Loucy (cell line): ENCODE results near the gene GPC5.

ENCODE experiments used
- H2AFZ ChIP-seq: fragments of 200-600 bp; sonication (generic); 2 replicates; pipeline ENCODE4 v1.6.0; 2016; ENCODE audit warnings: antibody characterized with exemption, mild to moderate bottlenecking, low read length, moderate library complexity
- H3F3A ChIP-seq: fragments of 200-600 bp; 2 replicates; pipeline ENCODE4 v1.6.0; 2016; ENCODE audit warnings: antibody characterized with exemption, low read depth, mild to moderate bottlenecking
- H3K27me3 ChIP-seq: fragments of 200-600 bp; sonication (generic); 2 replicates; pipeline ENCODE4 v1.6.1; 2014; ENCODE audit warnings: low read length, mild to moderate bottlenecking; ENCODE audit not compliant: insufficient read depth, poor library complexity, severe bottlenecking
- H3K36me3 ChIP-seq: fragments of 200-600 bp; sonication (generic); 2 replicates; pipeline ENCODE4 v1.6.1; 2016; ENCODE audit warnings: low read length; ENCODE audit not compliant: insufficient read depth
- H3K4me1 ChIP-seq: fragments of 200-600 bp; sonication (generic); 2 replicates; pipeline ENCODE4 v1.5.1; 2014; ENCODE audit warnings: low read length, mild to moderate bottlenecking; ENCODE audit not compliant: insufficient read depth, poor library complexity, severe bottlenecking
- H3K4me2 ChIP-seq: fragments of 200-600 bp; sonication (generic); 2 replicates; pipeline ENCODE4 v1.6.0; 2014; ENCODE audit warnings: antibody characterized with exemption, low read length, low read depth, mild to moderate bottlenecking; ENCODE audit not compliant: poor library complexity, severe bottlenecking
- H3K4me3 ChIP-seq: fragments of 200-600 bp; sonication (generic); 2 replicates; pipeline ENCODE4 v1.5.1; 2014; ENCODE audit warnings: low read length, mild to moderate bottlenecking, mixed read lengths; ENCODE audit not compliant: poor library complexity, severe bottlenecking
- H3K79me2 ChIP-seq: fragments of 200-600 bp; sonication (generic); 2 replicates; pipeline ENCODE4 v1.6.1; 2014; ENCODE audit warnings: low read length; ENCODE audit not compliant: insufficient read depth
- H3K9ac ChIP-seq: fragments of 200-600 bp; sonication (generic); 2 replicates; pipeline ENCODE4 v1.6.0; 2014; ENCODE audit warnings: mild to moderate bottlenecking, low read depth, low read length, moderate library complexity; ENCODE audit not compliant: poor library complexity, severe bottlenecking
- H3K9me2 ChIP-seq: fragments of 200-600 bp; sonication (generic); replicated peaks from 2 replicates; pipeline ENCODE4 v1.6.1; 2016; ENCODE audit warnings: low read depth, low read length, mixed read lengths
- H3K9me3 ChIP-seq: fragments of 200-600 bp; sonication (generic); 2 replicates; pipeline ENCODE4 v1.6.1; 2014; ENCODE audit warnings: mild to moderate bottlenecking, antibody characterized with exemption, low read length, low read depth; ENCODE audit not compliant: insufficient read depth
- H4K20me1 ChIP-seq: fragments of 200-600 bp; sonication (generic); 2 replicates; pipeline ENCODE4 v1.6.0; 2014; ENCODE audit warnings: antibody characterized with exemption, low read length, mild to moderate bottlenecking; ENCODE audit not compliant: insufficient read depth, poor library complexity, severe bottlenecking
- CTCF ChIP-seq: fragments of 200-600 bp; sonication (generic); conservative IDR thresholded peaks from 2 replicates; pipeline ENCODE4 v1.5.1; 2014; ENCODE audit warnings: mild to moderate bottlenecking, antibody characterized with exemption, low read length
- EZH2phosphoT487 ChIP-seq: fragments of 200-600 bp; IDR thresholded peaks from 2 replicates; pipeline ENCODE4 v1.6.1; 2018; ENCODE audit warnings: antibody characterized with exemption, mild to moderate bottlenecking, moderate library complexity, borderline replicate concordance

GPC5 gene

GRCh38 chr13:92734068-92734467, 1335.6 kb downstream of the GPC5 start:
- Histone ChIP-seq H3K4me1 (no peaks in the 10 kb centered on the region), H3F3A (no peaks in the 10 kb centered on the region), H3K9me2 (no peaks in the 10 kb centered on the region), H3K9ac (no peak overlapping the region), H3K36me3 (no peaks in the 10 kb centered on the region), H4K20me1 (no peaks in the 10 kb centered on the region), H2AFZ (no peak overlapping the region), H3K4me3 (no peak overlapping the region), H3K27me3 (no peaks in the 10 kb centered on the region), H3K79me2 (no peaks in the 10 kb centered on the region), H3K9me3 (no peaks in the 10 kb centered on the region), H3K4me2 (no peak overlapping the region)
- no peak for TF ChIP-seq EZH2phosphoT487
- no peak for TF ChIP-seq CTCF

GRCh38 chr13:92734545-92734944, 1336.1 kb downstream of the GPC5 start:
- Histone ChIP-seq H3F3A (no peaks in the 10 kb centered on the region), H3K9ac (no peak overlapping the region), H3K9me3 (no peaks in the 10 kb centered on the region), H3K9me2 (no peaks in the 10 kb centered on the region), H3K36me3 (no peaks in the 10 kb centered on the region), H3K4me2 (no peak overlapping the region), H2AFZ (no peak overlapping the region), H3K27me3 (no peaks in the 10 kb centered on the region), H3K4me3 (no peak overlapping the region), H4K20me1 (no peaks in the 10 kb centered on the region), H3K4me1 (no peaks in the 10 kb centered on the region), H3K79me2 (no peaks in the 10 kb centered on the region)
- TF ChIP-seq CTCF (no peak), EZH2phosphoT487 (no peak)

GRCh38 chr13:92735909-92736308, 1337.5 kb downstream of the GPC5 start:
- no peak overlapping the region for H2AFZ ChIP-seq
- H3K4me2 ChIP-seq = no peak overlapping the region
- H3F3A ChIP-seq = no peaks in the 10 kb centered on the region
- TF ChIP-seq EZH2phosphoT487 = no peak
- TF ChIP-seq CTCF = no peak
- no peaks in the 10 kb centered on the region for H3K79me2 ChIP-seq
- H3K4me1 ChIP-seq = no peaks in the 10 kb centered on the region
- H4K20me1 ChIP-seq = no peaks in the 10 kb centered on the region
- H3K27me3 ChIP-seq = no peaks in the 10 kb centered on the region
- no peaks in the 10 kb centered on the region for H3K36me3 ChIP-seq
- no peak overlapping the region for H3K9ac ChIP-seq
- no peaks in the 10 kb centered on the region for H3K9me2 ChIP-seq
- H3K9me3 ChIP-seq = no peaks in the 10 kb centered on the region
- no peak overlapping the region for H3K4me3 ChIP-seq
